ENCODE measurements around the gene SS18L1. TPM values are rescaled to one million over a fixed set of nuclear protein-coding genes. Genes with fewer than 3 reads are reported as not detected.

Gene SS18L1
- total RNA-seq, 2 experiments from 2014 or later: 13.7 to 15.2 TPM

- H3K36me3 Mint-ChIP-seq: peaks cover 25% of the 10 kb centered on the region
- POLR2A ChIA-PET: no interaction called here
These were observed 52.7 kb downstream of the SS18L1 start for GRCh38 chr20:62196286-62196685.

GRCh38 chr20:62197311-62197710 lies 53.7 kb downstream of the SS18L1 start:
- intact Hi-C loops (cut with micrococcal nuclease): no loop called here
- Mint-ChIP-seq H3K4me3 (no peak overlapping the region), H3K27me3 (no peaks in the 10 kb centered on the region), H3K27ac (no peak overlapping the region), H3K9me3 (no peaks in the 10 kb centered on the region), H3K4me1 (ENCODE audit: low read depth) (no peaks in the 10 kb centered on the region), H3K36me3 (peaks cover 31% of the 10 kb centered on the region)
- DNase-seq: no peak
- CTCF ChIA-PET: interaction anchor here (1.0 kb wide), 1 partner anchor 9 kb away, joined by 3 read pairs; no protein-coding TSS in a partner anchor
- POLR2A ChIA-PET: interaction anchor here (0.5 kb wide), 1 partner anchor 9 kb away, joined by 3 read pairs; no protein-coding TSS in a partner anchor

More at GRCh38 chr20:62196286-62196685, 52.7 kb downstream of the SS18L1 start:
- Mint-ChIP-seq H3K27ac (no peak overlapping the region), H3K9me3 (no peaks in the 10 kb centered on the region), H3K4me1 (ENCODE audit: low read depth) (no peaks in the 10 kb centered on the region), H3K27me3 (no peaks in the 10 kb centered on the region), H3K4me3 (no peak overlapping the region)
- intact Hi-C loops (cut with micrococcal nuclease): no loop called here
- DNase-seq: no peak
- CTCF ChIA-PET: interaction anchor here (1.0 kb wide), 1 partner anchor 8 kb away, joined by 3 read pairs; no protein-coding TSS in a partner anchor

GRCh38 chr20:62197801-62198200 lies 54.2 kb downstream of the SS18L1 start:
- peaks cover 31% of the 10 kb centered on the region for H3K36me3 Mint-ChIP-seq
- no peak overlapping the region for H3K27ac Mint-ChIP-seq
- no peaks in the 10 kb centered on the region for H3K27me3 Mint-ChIP-seq
- no peaks in the 10 kb centered on the region for H3K4me1 Mint-ChIP-seq (ENCODE audit: low read depth)
- H3K4me3 Mint-ChIP-seq: no peak overlapping the region
- intact Hi-C loops (cut with micrococcal nuclease): no loop called here
- POLR2A ChIA-PET: interaction anchor here (0.5 kb wide), 1 partner anchor 10 kb away, joined by 3 read pairs; no protein-coding TSS in a partner anchor
- no peaks in the 10 kb centered on the region for H3K9me3 Mint-ChIP-seq
- CTCF ChIA-PET: no interaction called here
- DNase-seq: no peak

- CTCF ChIA-PET: no interaction called here
These were observed 54.9 kb downstream of the SS18L1 start for GRCh38 chr20:62198496-62198895.

GRCh38 chr20:62198931-62199330 lies 55.4 kb downstream of the SS18L1 start:
- Mint-ChIP-seq H3K9me3 (no peaks in the 10 kb centered on the region), H3K27me3 (no peaks in the 10 kb centered on the region), H3K4me3 (no peak overlapping the region), H3K36me3 (peaks cover 36% of the 10 kb centered on the region), H3K27ac (no peak overlapping the region), H3K4me1 (ENCODE audit: low read depth) (no peaks in the 10 kb centered on the region)
- DNase-seq: no peak
- intact Hi-C loops (cut with micrococcal nuclease): no loop called here
- ChIA-PET CTCF (no interaction called here), POLR2A (interaction anchor here (0.6 kb wide), 1 partner anchor 55 kb away, joined by 3 read pairs; no protein-coding TSS in a partner anchor)

More at GRCh38 chr20:62198496-62198895, 54.9 kb downstream of the SS18L1 start:
- Mint-ChIP-seq H3K36me3 (peaks cover 34% of the 10 kb centered on the region), H3K9me3 (no peaks in the 10 kb centered on the region), H3K27ac (no peak overlapping the region), H3K4me1 (ENCODE audit: low read depth) (no peaks in the 10 kb centered on the region), H3K4me3 (no peak overlapping the region), H3K27me3 (no peaks in the 10 kb centered on the region)
- POLR2A ChIA-PET: interaction anchor here (0.6 kb wide), 1 partner anchor 54 kb away, joined by 3 read pairs; no protein-coding TSS in a partner anchor
- DNase-seq: no peak
- intact Hi-C loops (cut with micrococcal nuclease): no loop called here

- Mint-ChIP-seq H3K27ac (no peak overlapping the region), H3K36me3 (peaks cover 33% of the 10 kb centered on the region)
- CTCF ChIA-PET: no interaction called here
These were observed 57.1 kb downstream of the SS18L1 start for GRCh38 chr20:62200491-62201172.

GRCh38 chr20:62201173-62202082 lies 57.9 kb downstream of the SS18L1 start:
- DNase-seq: no peak
- POLR2A ChIA-PET: no interaction called here
- Mint-ChIP-seq H3K4me3 (no peak overlapping the region), H3K27ac (no peak overlapping the region), H3K4me1 (ENCODE audit: low read depth) (no peaks in the 10 kb centered on the region), H3K9me3 (no peaks in the 10 kb centered on the region), H3K36me3 (peaks cover 32% of the 10 kb centered on the region), H3K27me3 (no peaks in the 10 kb centered on the region)
- intact Hi-C loops (cut with micrococcal nuclease): no loop called here
- CTCF ChIA-PET: no interaction called here

More at GRCh38 chr20:62200491-62201172, 57.1 kb downstream of the SS18L1 start:
- no peaks in the 10 kb centered on the region for H3K9me3 Mint-ChIP-seq
- POLR2A ChIA-PET: no interaction called here
- no peak for DNase-seq
- intact Hi-C loops (cut with micrococcal nuclease): no loop called here
- no peaks in the 10 kb centered on the region for H3K4me1 Mint-ChIP-seq (ENCODE audit: low read depth)
- no peaks in the 10 kb centered on the region for H3K27me3 Mint-ChIP-seq
- H3K4me3 Mint-ChIP-seq: no peak overlapping the region

- intact Hi-C loops (cut with micrococcal nuclease): no loop called here
These were observed 58.5 kb downstream of the SS18L1 start for GRCh38 chr20:62202083-62202395.

GRCh38 chr20:62202676-62203377 lies 59.3 kb downstream of the SS18L1 start:
- Mint-ChIP-seq H3K27me3 (no peaks in the 10 kb centered on the region), H3K4me1 (ENCODE audit: low read depth) (no peaks in the 10 kb centered on the region), H3K36me3 (peaks cover 32% of the 10 kb centered on the region), H3K9me3 (no peaks in the 10 kb centered on the region), H3K27ac (no peak overlapping the region), H3K4me3 (no peak overlapping the region)
- intact Hi-C loops (cut with micrococcal nuclease): no loop called here
- POLR2A ChIA-PET: no interaction called here
- DNase-seq: no peak
- CTCF ChIA-PET: no interaction called here

More at GRCh38 chr20:62202083-62202395, 58.5 kb downstream of the SS18L1 start:
- DNase-seq: no peak
- ChIA-PET POLR2A (no interaction called here), CTCF (no interaction called here)
- Mint-ChIP-seq H3K27me3 (no peaks in the 10 kb centered on the region), H3K4me1 (ENCODE audit: low read depth) (no peaks in the 10 kb centered on the region), H3K27ac (no peak overlapping the region), H3K36me3 (peaks cover 32% of the 10 kb centered on the region), H3K4me3 (no peak overlapping the region), H3K9me3 (no peaks in the 10 kb centered on the region)

- intact Hi-C loops (cut with micrococcal nuclease): no loop called here
- Mint-ChIP-seq H3K4me3 (no peak overlapping the region), H3K4me1 (ENCODE audit: low read depth) (no peaks in the 10 kb centered on the region), H3K27me3 (no peaks in the 10 kb centered on the region), H3K9me3 (no peaks in the 10 kb centered on the region), H3K27ac (no peak overlapping the region), H3K36me3 (peaks cover 30% of the 10 kb centered on the region)
- no peak for DNase-seq
- POLR2A ChIA-PET: no interaction called here
- CTCF ChIA-PET: no interaction called here
These were observed 59.9 kb downstream of the SS18L1 start for GRCh38 chr20:62203378-62204030.

GRCh38 chr20:62205618-62206387 lies 62.2 kb downstream of the SS18L1 start:
- Mint-ChIP-seq H3K27me3 (no peaks in the 10 kb centered on the region), H3K36me3 (peaks cover 12% of the 10 kb centered on the region), H3K9me3 (no peaks in the 10 kb centered on the region), H3K4me3 (no peak overlapping the region), H3K4me1 (ENCODE audit: low read depth) (no peaks in the 10 kb centered on the region), H3K27ac (no peak overlapping the region)
- no peak for DNase-seq
- POLR2A ChIA-PET: no interaction called here
- CTCF ChIA-PET: no interaction called here
- intact Hi-C loops (cut with micrococcal nuclease): no loop called here
